Measurements from ENCODE around the gene TARBP1. TPM values are rescaled to one million over a fixed set of nuclear protein-coding genes. Genes with fewer than 3 reads are reported as not detected.
"Not testable (repeated sequence)": the region's sequence is repeated elsewhere in the genome, so short reads cannot be mapped to it uniquely, and the experiment has no call there.

TARBP1 gene
- total RNA-seq, 2 experiments from 2014 or later: 38.4 to 39.6 TPM

DNA sequence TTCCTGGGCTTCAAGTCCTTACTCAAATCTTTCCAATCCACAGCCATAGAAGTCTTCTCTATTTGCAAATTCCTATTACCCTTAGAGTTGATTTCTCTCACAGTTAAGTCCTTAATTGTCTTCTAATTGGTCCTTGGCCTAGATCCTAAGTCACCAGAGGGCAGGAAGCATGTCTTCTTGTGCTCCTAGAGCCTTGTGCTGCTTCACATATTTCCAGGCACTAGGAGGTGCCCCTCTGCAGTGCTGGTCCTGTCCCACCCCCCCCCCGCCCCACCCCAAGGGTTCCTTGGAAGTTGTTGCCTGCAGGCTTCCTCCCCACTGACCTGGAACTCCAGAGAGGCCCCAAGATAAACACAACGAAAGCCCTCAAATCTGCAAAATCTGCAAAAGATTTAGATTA, 28.1 kb upstream of the TARBP1 start:
- POLR2A ChIA-PET: no interaction called here
- CTCF ChIA-PET: no interaction called here

DNA sequence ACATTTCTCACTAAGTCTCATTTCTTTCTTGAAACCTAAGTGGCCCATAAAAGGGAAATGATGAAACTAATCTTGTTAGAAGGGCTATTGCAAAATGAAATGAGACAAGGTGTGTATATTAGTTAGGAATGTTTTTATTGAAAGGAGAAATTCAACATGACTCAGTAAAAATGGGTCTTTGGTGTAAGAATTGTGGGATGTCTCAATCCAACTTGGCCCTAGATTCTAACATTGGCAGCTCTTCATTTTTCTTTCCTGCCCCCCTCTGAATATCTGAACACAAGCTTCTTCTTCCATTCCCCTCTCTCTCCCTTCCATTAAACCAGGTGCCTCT, 26.8 kb upstream of the TARBP1 start:
- CTCF ChIA-PET: no interaction called here
- POLR2A ChIA-PET: no interaction called here

DNA sequence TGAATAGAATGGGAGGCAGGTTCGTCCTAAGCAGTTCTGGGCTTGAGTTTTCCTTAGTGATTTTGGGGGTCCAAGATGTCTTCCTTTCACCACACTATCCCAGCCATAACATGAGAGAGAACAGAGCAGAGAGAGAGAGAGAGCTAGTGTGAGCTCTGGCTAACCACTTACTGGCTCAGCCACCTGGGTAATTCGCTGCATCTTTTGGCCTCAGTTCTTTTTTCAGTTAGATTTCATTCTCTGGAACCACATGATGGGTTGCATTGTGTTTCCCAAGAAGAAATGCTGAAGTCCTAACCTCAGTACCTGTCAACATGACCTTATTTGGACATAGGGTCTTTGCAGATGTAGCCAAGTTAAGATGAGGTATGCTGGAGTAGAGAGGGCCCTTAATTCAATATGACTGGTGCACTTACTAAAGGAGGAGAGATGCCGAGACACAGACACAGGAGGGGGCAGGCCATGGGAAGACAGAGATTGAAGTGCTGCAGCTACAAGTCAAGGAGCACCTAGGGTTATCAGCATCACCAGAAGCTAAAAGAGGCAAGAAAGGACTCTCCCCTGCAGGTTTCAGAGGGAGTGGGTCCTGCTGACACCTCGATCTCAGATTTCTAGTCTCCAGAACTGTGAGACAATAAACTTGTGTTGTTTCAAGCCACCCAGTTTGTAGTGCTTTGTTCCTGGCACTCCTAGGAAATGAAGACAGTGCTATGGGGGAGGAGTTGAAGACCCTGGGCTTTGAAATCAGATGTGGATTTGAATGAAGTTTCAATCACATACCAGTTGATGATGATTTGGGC, 26.2 kb upstream of the TARBP1 start:
- CTCF ChIA-PET: no interaction called here

DNA sequence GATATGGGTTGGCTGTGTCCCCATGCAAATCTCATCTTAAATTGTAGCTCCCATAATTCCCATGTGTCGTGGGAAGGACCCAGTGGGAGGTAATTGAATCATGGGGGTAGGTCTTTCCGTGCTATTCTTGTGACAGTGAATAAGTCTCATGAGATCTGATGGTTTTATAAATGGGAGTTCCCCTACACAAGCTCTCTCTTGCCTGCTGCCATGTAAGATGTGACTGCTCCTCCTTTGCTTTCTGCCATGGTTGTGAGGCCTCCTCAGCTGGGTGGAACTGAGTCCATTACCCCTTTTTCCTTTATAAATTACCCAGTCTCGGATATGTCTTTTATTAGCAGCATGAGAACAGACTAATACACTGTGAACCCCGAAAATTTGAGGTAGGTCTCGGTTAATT, 25.3 kb upstream of the TARBP1 start:
- CTCF ChIA-PET: interaction anchor here (0.9 kb wide), 1 partner anchor 579 kb away, joined by 3 read pairs; no protein-coding TSS in a partner anchor
- POLR2A ChIA-PET: not testable (repeated sequence)

More for the DNA sequence above, 26.2 kb upstream of the TARBP1 start:
- POLR2A ChIA-PET: no interaction called here

DNA sequence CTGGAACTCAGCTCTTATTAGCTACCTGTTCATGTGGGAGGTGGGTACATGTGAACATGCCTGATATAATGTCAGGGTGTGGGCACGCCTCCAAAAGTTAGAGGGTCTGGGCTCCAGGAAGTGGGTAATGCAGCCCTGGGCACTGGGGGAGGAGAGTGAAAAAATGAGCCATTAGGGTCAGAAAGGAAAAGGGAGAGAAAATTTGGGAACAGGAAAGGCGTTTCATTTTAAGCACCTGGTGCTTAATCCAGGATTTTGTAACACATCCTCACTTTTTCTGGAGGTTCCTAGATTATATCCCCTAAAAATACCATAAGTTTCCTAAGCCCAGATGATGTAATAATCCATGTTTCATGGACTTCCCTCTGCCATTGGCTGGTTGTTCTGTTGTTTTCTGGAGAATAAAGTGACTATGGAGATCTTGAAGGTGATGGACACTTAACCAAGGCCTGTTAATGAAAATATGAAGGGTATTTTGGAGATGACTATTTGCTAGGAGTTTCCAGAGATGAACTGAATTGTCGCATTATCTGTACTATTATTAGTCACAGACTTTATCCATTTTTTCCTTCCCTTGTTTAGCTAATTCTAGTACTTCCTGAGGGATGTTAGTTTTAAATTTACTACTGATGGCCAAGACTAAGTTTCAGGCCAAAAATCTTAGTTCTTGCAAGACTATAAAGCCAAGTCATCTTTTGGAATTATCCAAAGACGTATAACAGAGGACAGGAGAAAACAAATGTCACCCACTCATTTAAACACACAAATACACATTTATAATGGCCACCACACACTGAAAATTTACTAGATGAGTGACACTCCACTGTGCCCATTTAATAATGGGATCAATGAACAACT, 24.4 kb upstream of the TARBP1 start:
- ChIA-PET CTCF (interaction anchor here (0.9 kb wide), 1 partner anchor 580 kb away, joined by 3 read pairs; no protein-coding TSS in a partner anchor), POLR2A (no interaction called here)

DNA sequence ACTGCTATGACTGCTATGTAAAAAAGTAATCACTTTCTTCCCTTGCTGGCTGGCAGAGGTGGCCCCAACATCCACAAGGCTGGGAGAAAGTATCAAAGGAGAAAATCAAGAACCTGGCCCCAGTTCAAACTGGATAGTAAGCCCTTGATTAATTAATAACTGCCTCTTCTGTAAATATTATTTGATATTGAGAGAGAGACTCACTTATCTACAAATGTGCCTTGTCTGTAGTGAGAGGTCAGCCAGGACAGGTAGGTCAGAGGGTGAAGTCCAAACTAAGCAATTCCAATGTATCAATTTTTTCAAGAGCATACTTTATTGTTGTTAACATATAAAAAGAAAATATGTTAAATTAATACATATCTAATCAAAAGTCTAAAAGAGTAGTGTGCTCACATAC, 23.8 kb upstream of the TARBP1 start:
- ChIA-PET CTCF (no interaction called here), POLR2A (no interaction called here)

DNA sequence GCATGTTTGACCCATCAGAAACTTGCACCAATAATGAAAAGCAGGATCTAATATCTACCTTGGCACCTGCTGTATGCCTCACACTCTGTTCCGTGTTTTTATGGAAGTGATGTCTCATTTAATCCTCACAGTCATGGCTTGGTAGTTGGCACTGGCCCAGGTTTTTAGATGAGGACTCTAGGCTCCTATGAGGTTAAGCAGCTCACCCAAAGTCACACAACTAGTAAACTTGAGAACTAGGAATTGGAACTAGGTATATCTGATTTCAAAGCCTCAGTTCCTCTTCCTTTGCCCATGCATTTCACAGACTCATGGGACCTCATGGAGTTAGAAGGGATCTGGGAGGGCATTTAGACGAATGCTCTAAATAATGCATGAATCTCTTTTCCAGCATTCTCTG, 21.3 kb upstream of the TARBP1 start:
- ChIA-PET POLR2A (interaction anchor here (0.6 to 1.0 kb wide), 5 partner anchors 104 to 516 kb away, joined by 3 to 5 read pairs (median 4); partner anchors contain the start of gene IRF2BP2), CTCF (interaction anchor here (1.0 to 2.7 kb wide), 7 partner anchors 13 to 584 kb away, joined by 3 to 16 read pairs (median 4); no protein-coding TSS in a partner anchor)

DNA sequence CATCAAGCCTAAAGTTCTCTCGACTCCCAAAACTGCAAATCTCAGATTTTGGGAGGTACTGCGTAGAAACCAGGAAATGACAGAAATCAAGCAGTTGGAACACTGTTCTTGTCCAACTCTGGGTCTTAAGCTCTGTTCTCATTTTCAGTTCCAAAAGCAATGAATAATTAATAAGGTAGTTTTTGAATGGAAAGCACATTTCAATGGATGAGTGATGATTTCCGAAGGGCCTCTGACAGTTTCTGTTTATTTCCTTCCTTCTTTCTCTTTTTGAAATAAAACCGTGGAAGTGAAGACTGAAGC, 20.9 kb upstream of the TARBP1 start:
- ChIA-PET POLR2A (interaction anchor here (0.6 to 1.0 kb wide), 3 partner anchors 104 to 605 kb away, joined by 4 to 6 read pairs (median 5); no protein-coding TSS in a partner anchor), CTCF (interaction anchor here (0.7 to 2.7 kb wide), 12 partner anchors 13 to 585 kb away, joined by 3 to 16 read pairs (median 4); partner anchors contain the start of gene IRF2BP2)

DNA sequence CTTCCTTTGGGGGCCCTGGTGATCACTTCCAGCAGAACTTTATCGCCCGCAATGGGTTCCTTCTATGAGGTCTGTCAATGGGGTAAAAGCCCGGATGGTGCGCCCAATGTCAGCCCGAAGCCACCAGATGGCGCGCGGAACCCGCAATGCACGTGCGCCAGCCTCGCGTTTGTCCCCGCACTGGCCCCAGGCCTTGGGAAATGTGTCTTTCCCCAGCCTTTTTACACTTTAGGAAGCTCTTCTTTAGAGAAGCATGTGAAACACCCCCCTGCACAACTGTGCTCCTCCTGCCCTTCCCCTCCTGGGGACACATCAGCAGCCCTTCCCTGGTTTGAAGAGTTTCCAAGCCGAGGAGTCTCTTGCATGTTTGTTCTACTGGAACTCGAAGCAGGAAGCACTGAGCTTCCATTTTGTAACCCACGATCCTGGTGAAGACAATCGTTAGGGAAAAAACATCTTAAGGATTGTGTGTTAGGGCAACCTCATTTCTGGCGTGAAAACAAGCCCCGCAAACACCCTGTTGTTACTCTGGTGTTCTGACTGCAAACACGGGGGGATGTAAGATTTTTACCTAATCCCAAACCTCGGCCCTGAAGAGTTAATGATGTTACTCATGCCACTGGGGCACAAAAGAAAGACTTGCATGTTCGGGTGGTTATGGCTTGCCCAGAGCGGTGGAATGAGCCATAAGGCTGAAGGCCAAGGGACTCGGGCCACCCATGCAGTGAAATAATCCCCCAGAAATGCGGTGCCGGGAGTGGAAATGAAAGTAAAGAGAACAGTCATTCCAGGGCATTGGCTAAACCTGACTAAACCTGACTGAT, 20.4 kb upstream of the TARBP1 start:
- CTCF ChIA-PET: interaction anchor here (0.7 to 2.7 kb wide), 14 partner anchors 12 to 585 kb away, joined by 3 to 16 read pairs (median 4); partner anchors contain the start of gene IRF2BP2
- POLR2A ChIA-PET: interaction anchor here (0.6 to 0.9 kb wide), 2 partner anchors 517 to 606 kb away, joined by 5 to 6 read pairs; no protein-coding TSS in a partner anchor

DNA sequence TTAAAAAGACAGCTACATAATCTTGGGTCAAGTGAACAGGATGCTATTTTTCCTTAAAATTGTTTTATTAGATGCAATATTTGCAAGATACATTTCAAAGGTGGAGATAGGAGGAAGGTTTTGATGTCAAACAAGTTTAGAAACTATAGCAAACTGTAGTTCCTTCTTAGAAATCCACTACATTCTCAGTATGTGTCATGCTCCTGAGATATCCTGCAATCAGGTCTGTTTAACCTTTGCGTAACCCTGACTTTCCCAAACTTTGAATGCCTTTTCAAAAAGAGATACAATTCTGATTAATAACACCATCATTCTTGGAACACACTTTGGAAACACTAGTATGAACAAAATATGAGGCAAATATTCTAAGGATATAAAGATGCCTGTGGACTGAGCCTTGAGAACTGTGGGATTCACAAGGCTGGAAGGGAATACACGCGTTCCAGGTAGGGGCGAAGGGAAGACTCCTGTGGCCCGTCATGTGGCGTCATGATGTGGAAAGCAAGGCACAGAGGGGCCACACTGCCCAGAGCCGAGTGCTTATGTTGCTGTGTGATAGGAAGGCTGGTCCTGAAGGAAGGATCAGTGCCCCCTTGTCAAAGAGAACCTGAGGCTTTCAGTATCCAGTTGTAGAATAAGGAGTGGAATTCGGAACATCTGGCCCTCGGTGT, 19.6 kb upstream of the TARBP1 start:
- POLR2A ChIA-PET: no interaction called here
- CTCF ChIA-PET: interaction anchor here (0.8 to 2.4 kb wide), 9 partner anchors 20 to 586 kb away, joined by 3 to 16 read pairs (median 5); no protein-coding TSS in a partner anchor

DNA sequence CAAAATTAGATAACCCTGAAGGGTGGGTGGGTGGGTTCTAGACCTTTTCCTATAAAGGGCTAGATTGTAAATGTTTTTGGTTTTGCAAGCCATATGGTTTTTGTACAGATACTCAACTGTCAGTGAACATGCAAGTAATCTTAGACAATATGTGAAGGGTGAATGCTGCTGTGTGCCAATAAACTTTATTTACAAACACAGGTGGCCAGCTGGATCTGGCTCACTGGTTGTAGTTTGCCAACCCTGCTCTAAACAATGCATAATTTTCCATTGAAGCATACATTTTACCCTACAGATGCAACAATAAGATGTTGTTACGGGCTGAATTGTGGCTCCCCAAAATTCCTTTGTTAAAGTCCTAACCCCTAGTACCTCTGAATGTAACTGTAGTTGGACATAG, 18.6 kb upstream of the TARBP1 start:
- ChIA-PET CTCF (interaction anchor here (0.6 to 0.7 kb wide), 3 partner anchors 410 to 867 kb away, joined by 3 to 4 read pairs (median 3); no protein-coding TSS in a partner anchor), POLR2A (no interaction called here)

DNA sequence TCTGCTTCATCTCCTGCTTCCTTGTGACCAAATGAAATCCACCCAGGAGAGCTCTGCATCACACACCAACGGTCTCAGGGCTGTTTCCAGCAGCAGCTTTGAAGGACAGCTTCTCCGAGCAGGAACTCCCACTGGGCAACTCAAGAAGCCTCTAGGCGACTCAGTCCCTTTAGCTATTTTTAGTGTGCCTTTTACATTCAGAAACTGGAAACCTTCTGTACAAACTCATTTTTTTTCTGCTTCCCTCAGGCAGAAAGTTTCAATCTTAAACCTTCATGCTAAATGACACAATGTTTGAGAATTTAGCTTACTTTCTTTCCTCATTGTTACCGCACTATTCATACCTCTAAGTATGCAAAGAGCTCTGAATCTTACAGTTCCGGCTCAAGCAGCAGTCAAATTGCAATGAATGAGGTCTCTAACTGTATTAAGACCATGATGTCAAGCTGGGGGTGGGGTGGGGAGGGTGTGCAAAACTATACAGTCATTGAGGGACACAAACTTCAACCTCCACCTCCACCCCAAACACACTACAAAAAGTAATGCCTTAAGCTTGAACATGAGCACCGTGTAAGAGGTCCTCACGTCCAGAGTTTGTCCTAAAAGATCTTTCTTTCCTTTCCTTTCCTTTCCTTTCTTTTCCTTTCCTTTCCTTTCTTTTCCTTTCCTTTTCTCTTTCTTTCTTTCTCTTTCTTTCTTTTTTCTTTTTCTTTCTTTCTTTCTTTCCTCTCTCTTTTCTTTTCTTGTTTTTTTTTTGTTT, 16.4 kb upstream of the TARBP1 start:
- ChIA-PET POLR2A (interaction anchor here (0.6 to 1.3 kb wide), 8 partner anchors 8 to 712 kb away, joined by 3 to 11 read pairs (median 3); no protein-coding TSS in a partner anchor), CTCF (interaction anchor here (1.0 to 1.5 kb wide), 8 partner anchors 8 to 608 kb away, joined by 3 to 4 read pairs (median 4); partner anchors contain the start of gene IRF2BP2)

DNA sequence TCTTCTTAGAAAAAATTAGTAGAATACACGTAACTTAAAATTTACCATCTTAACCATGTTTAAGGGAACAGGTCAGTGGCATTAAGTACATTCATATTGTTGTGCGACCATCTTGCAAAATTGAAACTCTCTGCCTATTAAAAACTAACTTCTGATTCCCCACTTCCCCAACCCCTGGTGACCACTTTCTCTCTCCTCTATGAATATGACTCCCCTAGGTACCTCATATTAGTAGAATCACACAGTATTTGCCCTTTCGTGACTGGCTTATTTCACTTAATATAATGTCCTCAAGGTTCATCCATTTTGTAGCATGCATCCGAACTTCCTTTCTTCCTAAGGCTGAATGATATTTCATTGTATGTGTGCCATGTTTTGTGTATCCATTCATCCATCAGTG, 15.1 kb upstream of the TARBP1 start:
- ChIA-PET CTCF (no interaction called here), POLR2A (no interaction called here)

DNA sequence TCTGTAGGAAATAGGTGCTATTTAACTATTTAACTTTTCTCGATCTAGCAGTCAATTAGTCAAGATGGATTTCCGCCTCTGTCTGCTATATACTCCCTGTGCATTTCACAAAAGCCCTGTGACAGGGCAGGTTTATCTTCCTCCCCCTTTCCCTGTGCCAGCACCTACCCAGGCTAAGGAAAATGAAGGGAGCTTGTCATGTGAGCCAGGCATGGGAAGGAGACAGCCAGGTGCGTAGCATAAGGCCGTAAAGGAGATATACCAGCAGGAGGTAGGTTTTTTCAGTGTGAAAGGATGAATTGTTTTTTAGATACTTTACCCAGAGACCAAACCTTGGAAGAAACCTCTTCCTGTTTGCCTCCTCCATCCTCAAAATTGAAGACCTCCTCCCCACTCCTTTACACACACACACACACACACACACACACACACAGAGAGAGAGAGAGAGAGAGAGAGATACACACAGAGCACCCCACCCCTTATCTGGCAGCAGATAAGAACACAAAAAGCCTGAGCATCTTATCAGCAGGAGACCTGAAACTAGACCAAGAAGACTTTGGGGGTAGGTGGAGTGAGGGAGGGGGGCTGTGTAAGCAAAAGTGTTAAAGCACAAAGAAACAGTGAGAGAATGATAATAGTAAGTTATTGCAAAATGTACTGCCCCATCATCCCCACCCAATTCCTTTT, 12.0 kb upstream of the TARBP1 start:
- CTCF ChIA-PET: no interaction called here

DNA sequence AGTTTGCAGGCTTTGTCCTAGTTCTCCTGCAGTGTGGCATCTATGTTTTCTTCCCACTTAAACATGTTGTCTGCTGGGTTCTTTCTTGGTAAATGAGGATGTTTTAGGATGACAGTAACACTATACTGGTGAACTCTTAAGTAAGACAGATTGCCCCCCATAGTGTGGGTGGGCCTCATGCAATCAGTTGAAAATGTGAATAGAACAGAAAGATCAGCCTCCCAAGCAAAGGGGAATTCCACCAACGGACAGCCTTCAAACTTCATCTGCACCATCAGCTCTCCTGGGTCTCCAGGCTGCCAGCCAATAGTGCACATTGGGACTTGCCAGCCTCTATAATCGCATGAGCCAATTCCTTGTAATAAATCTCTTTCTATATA, 10.7 kb upstream of the TARBP1 start:
- ChIA-PET CTCF (interaction anchor here (1.2 kb wide), 1 partner anchor 615 kb away, joined by 3 read pairs; no protein-coding TSS in a partner anchor), POLR2A (no interaction called here)

More for the DNA sequence above, 12.0 kb upstream of the TARBP1 start:
- POLR2A ChIA-PET: no interaction called here

DNA sequence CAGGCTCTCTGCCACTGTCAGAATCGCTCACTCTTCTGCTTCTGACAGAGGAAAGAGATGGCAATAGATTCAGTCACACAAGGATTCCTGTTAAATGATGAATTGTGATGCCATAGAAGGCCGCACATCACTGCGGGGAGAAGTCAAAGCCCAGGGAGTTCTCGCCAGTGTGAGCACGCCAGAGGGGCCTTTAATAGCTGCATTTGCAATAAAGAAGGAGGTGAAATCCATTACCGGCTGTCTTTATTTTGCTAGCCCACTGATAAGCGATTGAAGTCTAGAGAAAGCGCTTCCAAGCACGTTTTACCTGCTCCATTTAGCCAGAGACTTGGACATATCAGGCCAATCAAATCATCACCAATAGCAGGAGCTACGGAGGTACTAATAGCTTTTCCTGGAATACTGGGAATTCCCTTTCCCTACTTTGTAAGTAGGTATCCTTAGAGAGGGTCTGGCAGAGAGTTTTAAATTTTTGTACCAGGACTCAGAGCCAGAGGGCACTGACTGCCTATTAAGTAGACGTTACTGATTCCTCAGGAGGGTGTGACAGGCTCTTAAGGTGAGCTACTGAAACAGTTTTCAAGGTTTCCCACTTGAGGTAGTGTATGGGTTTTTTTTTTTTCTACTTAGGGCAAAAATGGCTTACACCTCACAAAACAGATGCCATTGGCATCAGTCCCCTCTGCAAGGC, 10.2 kb upstream of the TARBP1 start:
- ChIA-PET POLR2A (no interaction called here), CTCF (interaction anchor here (1.2 kb wide), 1 partner anchor 615 kb away, joined by 3 read pairs; no protein-coding TSS in a partner anchor)
